ENCODE results near the gene AHRR. TPM values are rescaled to one million over a fixed set of nuclear protein-coding genes. Genes with fewer than 3 reads are reported as not detected.
A peak's percentile ranks its signal among the peaks of the same experiment; 100 is the strongest.

The AHRR gene
- total RNA-seq, 2 experiments from 2014 or later = 2.2 to 3.4 TPM

DNA sequence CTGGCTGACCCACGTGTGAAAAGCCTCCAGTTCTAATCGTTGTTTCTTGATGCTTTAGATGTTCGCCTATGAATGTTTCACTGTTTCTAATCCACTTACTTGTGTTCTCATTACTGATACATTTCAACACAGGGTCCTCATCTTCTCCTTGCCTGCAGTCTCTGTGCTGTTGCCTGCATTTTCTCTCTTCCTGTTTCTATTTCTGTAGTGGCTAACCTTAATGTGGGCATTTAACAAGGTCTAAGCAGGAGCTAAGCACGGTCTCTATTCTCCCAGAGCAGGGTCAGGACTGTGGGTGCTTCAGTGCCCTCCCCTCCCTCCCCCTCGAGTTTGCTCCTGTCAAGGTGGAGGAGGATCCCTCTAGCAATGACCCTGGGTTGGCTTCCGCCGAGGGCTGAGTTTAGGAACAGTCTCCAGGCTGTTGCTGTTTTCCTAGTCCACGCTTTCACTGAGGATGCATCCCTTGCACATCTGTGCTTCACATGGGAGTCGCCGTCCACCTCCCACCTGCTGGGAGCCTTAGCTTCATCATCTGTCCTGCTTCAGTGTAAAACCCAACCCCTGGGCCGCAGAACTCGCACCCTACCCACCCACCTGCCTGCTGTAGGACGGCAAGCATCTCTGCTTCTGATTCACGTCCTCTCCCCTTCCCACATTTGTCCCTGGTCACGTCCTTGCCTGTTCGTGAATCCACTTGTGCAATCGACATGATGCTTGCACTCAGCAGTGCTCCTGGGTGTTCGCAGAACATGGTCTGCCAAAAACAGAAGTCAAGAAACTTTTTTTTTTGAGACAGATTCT, 119.1 kb downstream of the AHRR start:
- Histone ChIP-seq H3K36me3 (ENCODE audit: insufficient read depth, low read length) (no peaks in the 10 kb centered on the region), H3K9me2 (ENCODE audit: insufficient read depth, low read length) (no peaks in the 10 kb centered on the region), H3K9me3 (ENCODE audit: low read length) (no peaks in the 10 kb centered on the region), H3K4me1 (ENCODE audit: insufficient read depth, low read length, poor library complexity, severe bottlenecking) (peaks cover 27% of the 10 kb centered on the region), H3K4me3 (ENCODE audit: low read depth, low read length, poor library complexity, severe bottlenecking) (no peak overlapping the region), H4K20me1 (ENCODE audit: insufficient read depth, low read length) (no peaks in the 10 kb centered on the region), H3K79me2 (ENCODE audit: insufficient read depth, low read depth, low read length) (peaks cover 14% of the 10 kb centered on the region; the same call in 1 of the 2 replicates), H3K4me2 (ENCODE audit: low read length) (no peak overlapping the region), H2AFZ (ENCODE audit: low read length) (no peak overlapping the region), H3K27ac (ENCODE audit: low read depth, low read length, poor library complexity, severe bottlenecking) (no peak overlapping the region)
- TF ChIP-seq, protein P1, sequence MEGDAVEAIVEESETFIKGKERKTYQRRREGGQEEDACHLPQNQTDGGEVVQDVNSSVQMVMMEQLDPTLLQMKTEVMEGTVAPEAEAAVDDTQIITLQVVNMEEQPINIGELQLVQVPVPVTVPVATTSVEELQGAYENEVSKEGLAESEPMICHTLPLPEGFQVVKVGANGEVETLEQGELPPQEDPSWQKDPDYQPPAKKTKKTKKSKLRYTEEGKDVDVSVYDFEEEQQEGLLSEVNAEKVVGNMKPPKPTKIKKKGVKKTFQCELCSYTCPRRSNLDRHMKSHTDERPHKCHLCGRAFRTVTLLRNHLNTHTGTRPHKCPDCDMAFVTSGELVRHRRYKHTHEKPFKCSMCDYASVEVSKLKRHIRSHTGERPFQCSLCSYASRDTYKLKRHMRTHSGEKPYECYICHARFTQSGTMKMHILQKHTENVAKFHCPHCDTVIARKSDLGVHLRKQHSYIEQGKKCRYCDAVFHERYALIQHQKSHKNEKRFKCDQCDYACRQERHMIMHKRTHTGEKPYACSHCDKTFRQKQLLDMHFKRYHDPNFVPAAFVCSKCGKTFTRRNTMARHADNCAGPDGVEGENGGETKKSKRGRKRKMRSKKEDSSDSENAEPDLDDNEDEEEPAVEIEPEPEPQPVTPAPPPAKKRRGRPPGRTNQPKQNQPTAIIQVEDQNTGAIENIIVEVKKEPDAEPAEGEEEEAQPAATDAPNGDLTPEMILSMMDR (conservative IDR thresholded peaks at IDR 0.05; ENCODE audit: low read length) = no peak
- intact Hi-C loops (cut with micrococcal nuclease; ENCODE audit: unreplicated experiment) = no loop called here
- no peak for DNase-seq (ENCODE audit: low spot score)
- CTCF ChIA-PET (ENCODE audit: unreplicated experiment) = no interaction called here
- POLR2A ChIA-PET = no interaction called here
- no TSS peak for BruUV-seq (replicated peaks)

DNA sequence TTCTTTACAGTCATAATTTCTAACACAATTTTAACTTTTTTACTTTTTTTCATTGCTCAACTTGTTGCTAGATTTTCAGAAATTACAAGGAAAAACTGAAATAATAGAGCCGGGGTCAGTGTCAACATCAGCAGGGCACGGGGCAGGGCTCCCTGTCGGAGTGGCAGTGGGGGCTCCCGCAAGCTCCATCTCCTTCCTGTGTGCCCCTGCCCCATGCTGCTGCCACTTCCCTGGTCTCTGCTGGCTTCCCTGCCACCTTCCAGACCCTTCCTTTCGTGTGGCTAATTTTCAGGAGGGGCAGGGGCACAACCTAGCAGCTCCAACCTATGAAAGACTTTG, 120.5 kb downstream of the AHRR start:
- CTCF ChIA-PET (ENCODE audit: unreplicated experiment) = no interaction called here
- POLR2A ChIA-PET = no interaction called here
- no peak for DNase-seq (ENCODE audit: low spot score)
- no TSS peak for BruUV-seq (replicated peaks)
- H3K4me1 ChIP-seq (ENCODE audit: insufficient read depth, low read length, poor library complexity, severe bottlenecking) = peaks cover 27% of the 10 kb centered on the region
- no peak overlapping the region for H2AFZ ChIP-seq (ENCODE audit: low read length)
- no peaks in the 10 kb centered on the region for H4K20me1 ChIP-seq (ENCODE audit: insufficient read depth, low read length)
- intact Hi-C loops (cut with micrococcal nuclease; ENCODE audit: unreplicated experiment) = no loop called here
- H3K4me3 ChIP-seq (ENCODE audit: low read depth, low read length, poor library complexity, severe bottlenecking) = peak overlapping the region; percentile 96
- H3K79me2 ChIP-seq (ENCODE audit: insufficient read depth, low read depth, low read length) = peaks cover 14% of the 10 kb centered on the region; the same call in 1 of the 2 replicates
- H3K36me3 ChIP-seq (ENCODE audit: insufficient read depth, low read length) = peaks cover 8% of the 10 kb centered on the region; the same call in 1 of the 2 replicates
- peak overlapping the region; percentile 96 for H3K4me2 ChIP-seq (ENCODE audit: low read length)
- TF ChIP-seq EZH2phosphoT487 (IDR thresholded peaks at IDR 0.05; ENCODE audit: borderline replicate concordance, low read depth, low read length) = no peak
- TF ChIP-seq, protein P1 (conservative IDR thresholded peaks at IDR 0.05; ENCODE audit: low read length) = no peak
- no peaks in the 10 kb centered on the region for H3K9me3 ChIP-seq (ENCODE audit: low read length)
- no peak overlapping the region for H3K27ac ChIP-seq (ENCODE audit: low read depth, low read length, poor library complexity, severe bottlenecking)
- no peaks in the 10 kb centered on the region for H3K9me2 ChIP-seq (ENCODE audit: insufficient read depth, low read length)

Measured in OCI-LY7 (cell line).